Right ventricle myocardium inferior (tissue), 1 donor: ENCODE results near the gene CELSR1. TPM values are rescaled to one million over a fixed set of nuclear protein-coding genes. Genes with fewer than 3 reads are reported as not detected.

Experiments
- ATAC-seq: fragments of 200-7000 bp; cut with Tn5 transposase; one replicate; pipeline ENCODE4 v1.9.1; 2020; ENCODE audit warnings: mild to moderate bottlenecking, moderate library complexity
- DNase-seq: peaks from one replicate; pipeline ENCODE4 v3.0.0; 2021; ENCODE audit errors: missing footprints
- intact Hi-C: fragments of 100-400 bp; cut with DNase I; formaldehyde crosslinking; loops from one replicate; pipeline ENCODE4 v1.11.0; 2022
- total RNA-seq: library from RNA; stranded (reverse); fragmentation: NEBNext Ultra II Directional; extraction: Animal tissue kit (Norgen Biotek cat#: 25700); gene quantifications from one replicate; pipeline ENCODE4 v1.2.1, GENCODE V29; 2021
- donor health status: DM: no; HTN: yes; CAD: no; lungs with severe emphysema.

Gene CELSR1
- total RNA-seq, 1 donor from 2014 or later = 8.4 TPM

GRCh38 chr22:46348099-46348695 lies 189.2 kb downstream of the CELSR1 start:
- peak; percentile 51 for DNase-seq
- ATAC-seq = peak; percentile 32
- intact Hi-C loops = no loop called here

DNA sequence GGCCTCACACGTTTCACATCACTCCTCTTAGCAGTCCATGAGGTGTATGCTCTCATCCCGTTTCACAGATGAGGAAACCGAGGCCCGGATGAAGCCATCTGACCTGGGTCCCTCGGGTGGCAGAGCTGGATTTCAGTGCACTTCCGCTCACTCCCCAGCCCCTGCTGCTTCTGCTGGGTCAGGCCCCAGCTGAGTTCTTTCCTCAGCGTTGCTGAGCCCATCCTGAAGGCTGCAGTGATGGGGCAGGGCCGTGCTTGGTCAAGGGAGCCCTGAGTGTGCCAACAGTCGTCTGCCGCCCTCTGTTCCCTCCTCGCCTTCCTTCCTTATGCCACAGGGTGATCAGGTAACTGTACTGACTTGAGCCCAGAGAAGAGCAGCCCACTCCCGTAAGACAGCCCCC lies 189.8 kb downstream of the CELSR1 start:
- DNase-seq (peak; percentile 34), ATAC-seq (no peak)
- intact Hi-C loops = no loop called here

GRCh38 chr22:46346680-46347405 lies 190.6 kb downstream of the CELSR1 start:
- ATAC-seq (peak; percentile 86), DNase-seq (no peak)
- intact Hi-C loops = no loop called here

DNA sequence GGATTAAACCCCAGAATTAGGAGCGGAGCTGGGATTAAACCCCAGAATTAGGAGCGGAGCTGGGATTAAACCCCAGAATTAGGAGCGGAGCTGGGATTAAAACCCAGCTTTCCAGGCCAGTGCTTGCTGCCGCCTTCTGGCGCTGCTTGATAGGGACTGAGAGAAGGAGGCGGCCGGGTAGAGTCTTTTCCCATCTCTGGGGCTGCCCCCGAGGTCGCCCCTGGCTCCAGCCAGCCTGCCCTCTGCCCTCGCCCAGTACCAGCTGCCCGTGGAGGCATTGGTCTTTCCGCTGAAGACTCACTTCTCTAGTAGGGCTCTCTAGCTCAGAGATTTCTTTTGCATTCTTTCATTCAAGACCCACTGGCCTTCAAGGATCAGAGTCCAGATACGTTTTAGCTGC lies 196.7 kb downstream of the CELSR1 start:
- ATAC-seq (no peak), DNase-seq (no peak)
- intact Hi-C loops = no loop called here

- intact Hi-C loops = no loop called here
- ATAC-seq = no peak
- DNase-seq = peak; percentile 39
Observed at GRCh38 chr22:46339956-46340355, 197.5 kb downstream of the CELSR1 start.

DNA sequence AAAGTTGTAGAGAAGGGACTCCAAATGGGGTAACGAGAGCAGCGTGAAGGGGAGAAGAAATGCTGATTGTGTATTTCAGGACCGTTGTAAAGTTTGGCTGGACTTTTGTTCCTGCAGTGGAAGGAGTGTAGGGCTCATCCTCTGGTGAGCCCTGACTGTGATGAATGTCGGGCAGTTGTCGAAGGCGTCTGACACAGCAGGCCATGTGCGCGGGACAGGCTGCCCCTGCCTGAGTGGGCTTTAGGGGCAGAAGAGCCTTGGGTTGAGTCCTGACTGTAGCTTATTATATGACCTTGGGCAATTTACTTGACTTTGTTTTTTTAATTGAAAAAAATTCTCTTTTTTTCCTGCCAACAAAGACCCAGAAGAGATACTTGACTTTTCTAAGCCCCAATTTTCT lies 198.8 kb downstream of the CELSR1 start:
- DNase-seq = peak; percentile 65
- intact Hi-C loops = no loop called here
- ATAC-seq = no peak

DNA sequence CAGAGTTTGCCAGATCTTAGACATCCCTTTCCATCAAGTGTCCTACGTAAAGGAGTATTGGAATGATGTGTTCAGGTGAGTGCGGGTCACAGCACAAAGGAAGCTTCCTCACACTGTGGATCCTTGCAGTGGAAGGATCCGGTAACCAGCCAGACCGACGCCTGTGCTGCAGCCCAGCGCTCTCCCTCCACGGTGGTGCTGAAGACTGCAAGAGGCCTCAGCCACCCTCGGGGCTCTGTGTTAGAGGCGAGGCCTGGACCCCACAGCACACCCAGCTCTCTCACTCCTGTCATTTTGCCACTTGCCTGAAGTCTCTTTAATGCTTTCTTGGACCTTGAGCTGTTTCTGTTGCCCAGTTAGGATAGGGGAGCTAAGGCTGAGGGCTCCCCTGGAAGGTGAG lies 199.6 kb downstream of the CELSR1 start:
- ATAC-seq (no peak), DNase-seq (no peak)
- intact Hi-C loops = no loop called here

DNA sequence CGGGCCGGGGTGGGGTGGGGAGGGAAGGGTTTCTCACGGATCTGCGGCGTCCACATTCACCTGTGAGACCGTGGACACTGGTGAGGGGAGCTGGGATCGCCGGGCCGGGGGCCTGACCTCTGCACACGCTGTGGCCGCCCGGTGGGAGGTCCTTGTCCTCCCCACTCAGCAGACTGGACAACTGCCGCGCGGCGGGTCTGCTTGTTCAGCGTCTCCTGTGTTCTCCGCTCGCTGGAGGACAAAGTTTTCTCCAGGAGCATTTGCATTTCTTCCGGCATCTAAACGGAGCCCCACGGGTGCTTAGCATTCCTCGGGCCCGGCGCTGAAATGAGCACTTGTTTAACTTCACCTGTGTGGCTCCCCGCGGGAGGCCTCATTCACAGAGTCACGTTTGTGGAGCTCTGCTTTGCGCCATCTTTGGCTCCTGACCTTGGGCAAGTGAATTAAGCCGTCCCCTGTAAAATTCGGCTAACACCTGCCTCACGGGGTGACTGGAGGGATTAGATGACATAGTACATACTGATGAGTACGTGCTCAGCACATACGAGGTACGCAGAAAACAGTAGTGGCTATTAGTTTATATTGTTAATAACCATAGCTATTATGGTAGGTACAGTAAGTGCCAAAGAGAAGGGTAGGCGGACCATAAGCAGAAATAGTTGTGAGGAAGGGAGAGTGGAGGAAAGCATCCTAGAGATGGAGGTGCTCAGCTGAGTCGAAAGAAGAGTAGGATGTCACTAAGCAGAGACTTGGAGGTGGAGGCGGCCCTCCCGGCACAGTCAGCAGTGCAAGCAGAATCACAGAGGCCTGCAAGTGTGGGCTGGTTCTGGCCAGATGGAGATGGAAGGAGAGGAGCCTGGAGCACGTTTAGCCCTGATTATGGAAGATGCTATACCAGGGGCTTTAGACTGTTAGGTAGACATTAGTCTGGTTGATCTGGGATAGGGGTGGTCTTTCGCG lies 201.0 kb downstream of the CELSR1 start:
- intact Hi-C loops = no loop called here
- ATAC-seq (peak; percentile 32), DNase-seq (peak; percentile 77)

- intact Hi-C loops = no loop called here
- DNase-seq (peak; percentile 96), ATAC-seq (peak; percentile 97)
Observed at GRCh38 chr22:46335201-46336118, 202.0 kb downstream of the CELSR1 start, which contains the start of gene TRMU. TSS of gene TRMU (plus strand) at chr22:46335714. CDS start at chr22:46335765, 51 bp downstream.

- intact Hi-C loops = no loop called here
- DNase-seq (no peak), ATAC-seq (no peak)
Observed at GRCh38 chr22:46331496-46331895, 205.9 kb downstream of the CELSR1 start.

DNA sequence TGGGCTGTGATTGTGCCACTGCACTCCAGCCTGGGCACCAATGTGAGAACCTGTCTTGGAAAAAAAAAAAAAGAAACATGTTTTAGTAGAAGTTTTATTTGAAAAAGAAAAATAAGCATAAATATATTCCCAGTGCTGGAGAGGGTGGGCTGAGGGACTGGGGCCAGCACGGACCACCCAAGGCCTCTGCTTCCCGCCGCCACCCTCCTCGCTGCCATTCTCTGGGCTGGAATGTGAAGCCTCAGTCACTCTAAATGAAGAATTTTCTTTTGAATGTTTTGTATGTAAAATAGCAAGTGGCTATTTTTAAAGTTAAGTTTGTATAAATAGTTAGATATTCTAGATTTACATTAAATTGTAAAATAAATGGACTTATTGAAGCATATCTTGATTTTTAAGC lies 207.0 kb downstream of the CELSR1 start:
- no peak for DNase-seq
- no peak for ATAC-seq
- intact Hi-C loops = no loop called here

DNA sequence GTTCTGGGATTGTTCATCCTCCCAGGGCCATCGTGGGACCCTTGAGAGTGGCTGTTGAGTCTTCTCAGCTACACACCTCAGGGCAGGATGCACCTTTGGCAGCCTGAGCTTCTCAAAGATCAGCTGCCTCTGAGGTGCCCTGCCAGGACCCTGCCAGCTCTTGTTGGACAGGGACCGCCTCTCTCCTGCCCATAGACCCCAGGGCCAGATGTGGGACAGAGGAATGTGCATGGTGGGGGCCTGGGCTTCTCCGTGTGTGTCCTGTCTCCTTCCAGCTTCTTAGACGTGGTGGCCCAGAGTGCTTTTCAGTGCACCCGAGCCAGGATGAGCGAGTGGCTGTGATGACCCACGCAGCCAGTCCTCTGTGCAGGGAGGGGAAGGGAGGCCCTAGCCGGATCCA lies 207.8 kb downstream of the CELSR1 start:
- intact Hi-C loops = no loop called here
- ATAC-seq (no peak), DNase-seq (no peak)

DNA sequence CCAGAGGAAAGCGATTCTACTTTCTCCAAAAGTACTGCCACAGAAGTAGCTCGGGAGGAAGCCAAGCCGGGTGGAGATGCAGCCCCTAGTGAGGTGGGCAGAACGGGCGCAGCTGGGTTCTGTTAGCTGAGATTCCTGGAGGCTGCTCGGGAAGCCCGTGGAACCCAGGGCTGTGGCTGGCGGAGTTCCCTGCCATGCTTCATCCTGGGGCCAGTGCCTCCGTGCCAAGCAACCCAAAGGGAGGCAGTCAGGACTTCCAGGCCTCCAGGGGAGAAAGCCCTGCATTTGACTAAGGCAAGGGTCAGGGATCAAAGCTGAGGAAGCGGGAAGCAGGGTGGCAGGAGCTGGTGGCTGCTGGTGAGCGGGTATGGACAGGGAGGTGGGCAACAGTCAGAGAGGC lies 208.6 kb downstream of the CELSR1 start:
- DNase-seq (no peak), ATAC-seq (no peak)
- intact Hi-C loops = no loop called here

DNA sequence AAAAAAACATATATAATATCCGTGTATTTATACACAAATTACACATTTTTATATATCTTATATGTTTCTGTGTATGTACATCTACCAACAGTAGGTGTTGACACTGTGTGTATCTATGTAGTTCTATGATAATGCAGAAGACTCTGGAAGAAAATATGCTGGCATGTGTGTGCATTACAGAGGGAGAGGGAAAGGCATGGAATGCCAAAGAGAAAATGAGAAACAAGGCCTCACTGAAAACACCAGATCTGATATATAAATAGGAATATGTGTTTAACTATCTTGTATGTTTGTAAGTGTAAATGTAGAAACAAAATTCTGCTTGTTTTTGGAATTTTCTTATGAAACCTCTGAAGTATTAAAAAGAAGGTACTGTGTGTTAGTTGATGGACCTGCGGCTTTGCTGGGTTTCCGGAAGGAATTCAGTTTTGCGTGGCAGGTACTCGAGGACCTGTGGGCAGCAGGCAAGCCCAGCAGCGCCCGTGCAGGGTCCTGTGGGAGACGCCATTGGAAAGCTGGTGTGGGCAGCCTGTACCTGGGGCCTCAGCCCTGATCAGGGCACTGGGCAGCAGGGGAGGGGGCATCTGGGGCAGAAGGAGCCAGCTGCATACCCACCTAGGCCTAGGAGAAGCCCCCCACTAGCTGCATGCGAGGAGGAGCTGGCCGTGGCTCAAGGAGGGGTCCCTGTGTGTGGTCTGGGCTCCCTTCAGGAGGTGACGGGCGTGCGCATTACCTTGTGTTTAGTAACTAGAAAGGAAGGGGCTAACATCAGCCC lies 209.5 kb downstream of the CELSR1 start:
- no peak for ATAC-seq
- intact Hi-C loops = no loop called here
- no peak for DNase-seq

DNA sequence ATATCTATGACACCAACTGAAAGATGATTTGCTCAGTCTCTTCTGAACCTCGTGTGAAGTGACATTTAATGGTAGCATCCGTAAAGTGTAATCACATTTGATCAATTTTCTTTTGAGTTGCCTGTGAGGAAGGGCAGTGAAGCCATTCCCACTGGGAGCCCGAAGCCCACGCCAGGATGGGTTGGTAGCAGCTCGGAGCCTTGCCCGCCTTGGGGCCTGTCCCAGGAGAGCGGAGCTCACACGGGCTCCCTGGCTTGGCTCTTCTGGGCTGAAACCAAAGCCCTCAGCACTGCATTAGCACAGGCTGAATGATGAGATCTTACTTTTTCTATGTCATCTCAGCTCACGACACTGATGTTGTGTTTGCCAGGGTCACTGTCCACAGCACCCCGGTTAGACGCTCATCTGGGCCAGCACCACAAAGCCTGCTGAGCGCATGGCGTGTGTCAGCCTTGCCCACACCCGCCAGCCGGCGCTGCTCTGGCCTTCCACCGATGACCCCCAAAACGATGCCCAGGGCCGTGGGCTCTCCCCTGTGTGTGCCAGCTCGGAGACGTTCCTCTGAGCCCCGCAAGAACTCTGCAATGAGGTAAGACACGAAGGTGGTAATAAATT lies 211.2 kb downstream of the CELSR1 start:
- no peak for ATAC-seq
- DNase-seq = no peak
- intact Hi-C loops = no loop called here

DNA sequence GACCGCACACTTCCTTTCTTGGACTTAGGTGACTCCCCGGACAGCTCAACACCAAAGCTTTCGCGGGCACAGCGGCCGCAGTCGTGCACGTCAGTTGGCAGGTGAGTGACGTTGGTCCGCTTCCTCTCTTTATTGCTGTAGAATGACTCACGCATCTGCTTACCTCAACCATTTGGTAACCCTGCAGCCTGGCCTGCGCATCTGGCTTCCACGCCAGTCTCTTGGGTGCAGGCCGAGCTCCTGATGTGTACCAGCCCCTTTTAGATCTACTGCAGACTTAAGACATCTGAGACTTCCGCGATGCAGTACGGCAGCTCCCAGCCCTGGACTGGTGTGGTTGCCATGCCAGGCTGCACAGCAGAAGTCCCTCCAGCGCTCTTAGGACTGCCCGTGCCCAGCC lies 214.3 kb downstream of the CELSR1 start:
- no peak for DNase-seq
- no peak for ATAC-seq
- intact Hi-C loops = no loop called here

DNA sequence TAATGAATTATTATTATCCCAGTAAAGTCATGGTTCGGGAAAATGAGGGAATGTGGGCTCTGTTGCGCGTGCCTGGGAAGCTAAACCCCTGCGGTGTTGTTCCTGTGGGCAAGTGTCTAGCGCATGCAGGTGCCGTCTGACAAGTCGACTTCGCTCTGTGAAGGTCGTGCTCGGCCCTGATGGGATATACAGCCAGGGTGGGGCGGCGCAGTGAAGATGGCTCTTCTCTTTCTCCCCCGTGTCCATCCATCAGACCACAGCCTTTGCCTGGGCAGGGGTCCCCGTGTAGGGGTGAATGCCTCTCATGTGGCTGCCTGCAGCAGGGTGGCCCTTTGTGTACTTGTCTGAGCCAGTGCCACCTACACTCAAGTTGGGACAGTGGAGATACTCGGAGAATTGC lies 214.7 kb downstream of the CELSR1 start:
- DNase-seq = no peak
- intact Hi-C loops = no loop called here

More for the DNA sequence above, 214.7 kb downstream of the CELSR1 start:
- no peak for ATAC-seq
